ENCODE results near the gene CERK. TPM values are rescaled to one million over a fixed set of nuclear protein-coding genes. Genes with fewer than 3 reads are reported as not detected.
A peak's percentile ranks its signal among the peaks of the same experiment; 100 is the strongest.

Gene CERK
- total and polyA plus RNA-seq, 2 of the 13 experiments (the other 11 are each of a cell fraction or from before 2014, with no cell fraction given): 40.3 to 41.9 TPM

DNA sequence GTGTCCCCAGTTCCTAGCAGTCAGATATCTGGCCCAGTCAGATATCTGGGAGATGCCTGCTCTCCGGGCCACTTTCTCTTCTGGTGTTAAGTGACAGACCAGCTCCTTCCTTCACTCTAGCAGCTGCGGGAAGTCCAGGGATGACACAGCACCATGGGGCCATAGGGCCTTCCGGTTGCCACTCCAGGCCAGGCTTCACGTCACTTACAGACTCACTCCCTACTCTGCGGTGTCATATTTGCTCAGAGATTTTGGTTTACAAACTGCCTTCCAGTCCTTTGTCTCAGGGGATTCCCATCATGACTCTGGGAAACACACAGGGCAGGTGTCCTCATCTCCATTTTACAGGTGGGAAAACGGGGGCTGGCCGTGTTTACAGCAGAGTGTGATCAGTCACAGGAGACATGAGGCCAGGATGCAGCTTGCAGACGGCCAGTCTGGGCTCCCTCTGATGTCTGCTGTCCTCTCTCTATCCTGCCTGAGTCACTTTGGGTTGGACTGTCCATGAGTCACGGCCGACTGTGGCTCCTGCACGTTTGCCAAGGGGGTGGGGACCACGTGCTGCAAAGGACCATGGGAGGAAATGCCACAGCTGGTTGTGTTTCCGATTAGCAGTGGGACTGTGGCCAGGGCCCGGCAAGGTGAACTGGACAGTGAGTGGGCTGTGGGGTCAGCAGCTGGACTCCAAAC, 16.2 kb upstream of the CERK start (continued):
- TF ChIP-seq ZSCAN29 (CRISPR knock-in tag; conservative IDR thresholded peaks at IDR 0.05) (peak; percentile 74; the same call in 1 of the 2 replicates), TMF1 (CRISPR knock-in tag; IDR thresholded peaks at IDR 0.05; ENCODE audit: low read depth) (no peak), CBX1 (IDR thresholded peaks at IDR 0.05; ENCODE audit: low read depth) (no peak), CHD4 (IDR thresholded peaks at IDR 0.05; ENCODE audit: borderline replicate concordance, low read length) (no peak), ZNF790 (CRISPR knock-in tag; IDR thresholded peaks at IDR 0.05; ENCODE audit: borderline replicate concordance) (no peak), MIER3 (CRISPR knock-in tag; IDR thresholded peaks at IDR 0.05; ENCODE audit: borderline replicate concordance) (peak; percentile 56; the same call in 1 of the 2 replicates), ZNF136 (CRISPR knock-in tag; IDR thresholded peaks at IDR 0.05; ENCODE audit: low read depth) (no peak), ZNF614 (CRISPR knock-in tag; IDR thresholded peaks at IDR 0.05; ENCODE audit: borderline replicate concordance) (peak; percentile 69; the same call in 1 of the 2 replicates), ATAD3A (CRISPR knock-in tag; IDR thresholded peaks at IDR 0.05) (no peak), ZNF720 (CRISPR knock-in tag; IDR thresholded peaks at IDR 0.05) (no peak)
- TF ChIP-seq, protein P1, sequence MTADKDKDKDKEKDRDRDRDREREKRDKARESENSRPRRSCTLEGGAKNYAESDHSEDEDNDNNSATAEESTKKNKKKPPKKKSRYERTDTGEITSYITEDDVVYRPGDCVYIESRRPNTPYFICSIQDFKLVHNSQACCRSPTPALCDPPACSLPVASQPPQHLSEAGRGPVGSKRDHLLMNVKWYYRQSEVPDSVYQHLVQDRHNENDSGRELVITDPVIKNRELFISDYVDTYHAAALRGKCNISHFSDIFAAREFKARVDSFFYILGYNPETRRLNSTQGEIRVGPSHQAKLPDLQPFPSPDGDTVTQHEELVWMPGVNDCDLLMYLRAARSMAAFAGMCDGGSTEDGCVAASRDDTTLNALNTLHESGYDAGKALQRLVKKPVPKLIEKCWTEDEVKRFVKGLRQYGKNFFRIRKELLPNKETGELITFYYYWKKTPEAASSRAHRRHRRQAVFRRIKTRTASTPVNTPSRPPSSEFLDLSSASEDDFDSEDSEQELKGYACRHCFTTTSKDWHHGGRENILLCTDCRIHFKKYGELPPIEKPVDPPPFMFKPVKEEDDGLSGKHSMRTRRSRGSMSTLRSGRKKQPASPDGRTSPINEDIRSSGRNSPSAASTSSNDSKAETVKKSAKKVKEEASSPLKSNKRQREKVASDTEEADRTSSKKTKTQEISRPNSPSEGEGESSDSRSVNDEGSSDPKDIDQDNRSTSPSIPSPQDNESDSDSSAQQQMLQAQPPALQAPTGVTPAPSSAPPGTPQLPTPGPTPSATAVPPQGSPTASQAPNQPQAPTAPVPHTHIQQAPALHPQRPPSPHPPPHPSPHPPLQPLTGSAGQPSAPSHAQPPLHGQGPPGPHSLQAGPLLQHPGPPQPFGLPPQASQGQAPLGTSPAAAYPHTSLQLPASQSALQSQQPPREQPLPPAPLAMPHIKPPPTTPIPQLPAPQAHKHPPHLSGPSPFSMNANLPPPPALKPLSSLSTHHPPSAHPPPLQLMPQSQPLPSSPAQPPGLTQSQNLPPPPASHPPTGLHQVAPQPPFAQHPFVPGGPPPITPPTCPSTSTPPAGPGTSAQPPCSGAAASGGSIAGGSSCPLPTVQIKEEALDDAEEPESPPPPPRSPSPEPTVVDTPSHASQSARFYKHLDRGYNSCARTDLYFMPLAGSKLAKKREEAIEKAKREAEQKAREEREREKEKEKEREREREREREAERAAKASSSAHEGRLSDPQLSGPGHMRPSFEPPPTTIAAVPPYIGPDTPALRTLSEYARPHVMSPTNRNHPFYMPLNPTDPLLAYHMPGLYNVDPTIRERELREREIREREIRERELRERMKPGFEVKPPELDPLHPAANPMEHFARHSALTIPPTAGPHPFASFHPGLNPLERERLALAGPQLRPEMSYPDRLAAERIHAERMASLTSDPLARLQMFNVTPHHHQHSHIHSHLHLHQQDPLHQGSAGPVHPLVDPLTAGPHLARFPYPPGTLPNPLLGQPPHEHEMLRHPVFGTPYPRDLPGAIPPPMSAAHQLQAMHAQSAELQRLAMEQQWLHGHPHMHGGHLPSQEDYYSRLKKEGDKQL (CRISPR knock-in tag; IDR thresholded peaks at IDR 0.05; ENCODE audit: low read depth): no peak
- TF ChIP-seq, protein P2, sequence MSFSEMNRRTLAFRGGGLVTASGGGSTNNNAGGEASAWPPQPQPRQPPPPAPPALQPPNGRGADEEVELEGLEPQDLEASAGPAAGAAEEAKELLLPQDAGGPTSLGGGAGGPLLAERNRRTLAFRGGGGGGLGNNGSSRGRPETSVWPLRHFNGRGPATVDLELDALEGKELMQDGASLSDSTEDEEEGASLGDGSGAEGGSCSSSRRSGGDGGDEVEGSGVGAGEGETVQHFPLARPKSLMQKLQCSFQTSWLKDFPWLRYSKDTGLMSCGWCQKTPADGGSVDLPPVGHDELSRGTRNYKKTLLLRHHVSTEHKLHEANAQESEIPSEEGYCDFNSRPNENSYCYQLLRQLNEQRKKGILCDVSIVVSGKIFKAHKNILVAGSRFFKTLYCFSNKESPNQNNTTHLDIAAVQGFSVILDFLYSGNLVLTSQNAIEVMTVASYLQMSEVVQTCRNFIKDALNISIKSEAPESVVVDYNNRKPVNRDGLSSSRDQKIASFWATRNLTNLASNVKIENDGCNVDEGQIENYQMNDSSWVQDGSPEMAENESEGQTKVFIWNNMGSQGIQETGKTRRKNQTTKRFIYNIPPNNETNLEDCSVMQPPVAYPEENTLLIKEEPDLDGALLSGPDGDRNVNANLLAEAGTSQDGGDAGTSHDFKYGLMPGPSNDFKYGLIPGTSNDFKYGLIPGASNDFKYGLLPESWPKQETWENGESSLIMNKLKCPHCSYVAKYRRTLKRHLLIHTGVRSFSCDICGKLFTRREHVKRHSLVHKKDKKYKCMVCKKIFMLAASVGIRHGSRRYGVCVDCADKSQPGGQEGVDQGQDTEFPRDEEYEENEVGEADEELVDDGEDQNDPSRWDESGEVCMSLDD (CRISPR knock-in tag; IDR thresholded peaks at IDR 0.05; ENCODE audit: borderline replicate concordance): no peak
- TF ChIP-seq, protein P3, sequence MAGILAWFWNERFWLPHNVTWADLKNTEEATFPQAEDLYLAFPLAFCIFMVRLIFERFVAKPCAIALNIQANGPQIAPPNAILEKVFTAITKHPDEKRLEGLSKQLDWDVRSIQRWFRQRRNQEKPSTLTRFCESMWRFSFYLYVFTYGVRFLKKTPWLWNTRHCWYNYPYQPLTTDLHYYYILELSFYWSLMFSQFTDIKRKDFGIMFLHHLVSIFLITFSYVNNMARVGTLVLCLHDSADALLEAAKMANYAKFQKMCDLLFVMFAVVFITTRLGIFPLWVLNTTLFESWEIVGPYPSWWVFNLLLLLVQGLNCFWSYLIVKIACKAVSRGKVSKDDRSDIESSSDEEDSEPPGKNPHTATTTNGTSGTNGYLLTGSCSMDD (CRISPR knock-in tag; IDR thresholded peaks at IDR 0.05): no peak
- TF ChIP-seq, protein P4, sequence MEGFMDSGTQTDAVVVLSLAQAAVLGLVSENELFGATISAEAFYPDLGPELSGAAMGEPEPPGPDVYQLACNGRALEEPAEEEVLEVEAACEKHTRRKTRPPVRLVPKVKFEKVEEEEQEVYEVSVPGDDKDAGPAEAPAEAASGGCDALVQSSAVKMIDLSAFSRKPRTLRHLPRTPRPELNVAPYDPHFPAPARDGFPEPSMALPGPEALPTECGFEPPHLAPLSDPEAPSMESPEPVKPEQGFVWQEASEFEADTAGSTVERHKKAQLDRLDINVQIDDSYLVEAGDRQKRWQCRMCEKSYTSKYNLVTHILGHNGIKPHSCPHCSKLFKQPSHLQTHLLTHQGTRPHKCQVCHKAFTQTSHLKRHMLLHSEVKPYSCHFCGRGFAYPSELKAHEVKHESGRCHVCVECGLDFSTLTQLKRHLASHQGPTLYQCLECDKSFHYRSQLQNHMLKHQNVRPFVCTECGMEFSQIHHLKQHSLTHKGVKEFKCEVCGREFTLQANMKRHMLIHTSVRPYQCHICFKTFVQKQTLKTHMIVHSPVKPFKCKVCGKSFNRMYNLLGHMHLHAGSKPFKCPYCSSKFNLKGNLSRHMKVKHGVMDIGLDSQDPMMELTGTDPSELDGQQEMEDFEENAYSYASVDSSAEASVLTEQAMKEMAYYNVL (CRISPR knock-in tag; IDR thresholded peaks at IDR 0.05; ENCODE audit: borderline replicate concordance): no peak
- TF ChIP-seq, protein P5, sequence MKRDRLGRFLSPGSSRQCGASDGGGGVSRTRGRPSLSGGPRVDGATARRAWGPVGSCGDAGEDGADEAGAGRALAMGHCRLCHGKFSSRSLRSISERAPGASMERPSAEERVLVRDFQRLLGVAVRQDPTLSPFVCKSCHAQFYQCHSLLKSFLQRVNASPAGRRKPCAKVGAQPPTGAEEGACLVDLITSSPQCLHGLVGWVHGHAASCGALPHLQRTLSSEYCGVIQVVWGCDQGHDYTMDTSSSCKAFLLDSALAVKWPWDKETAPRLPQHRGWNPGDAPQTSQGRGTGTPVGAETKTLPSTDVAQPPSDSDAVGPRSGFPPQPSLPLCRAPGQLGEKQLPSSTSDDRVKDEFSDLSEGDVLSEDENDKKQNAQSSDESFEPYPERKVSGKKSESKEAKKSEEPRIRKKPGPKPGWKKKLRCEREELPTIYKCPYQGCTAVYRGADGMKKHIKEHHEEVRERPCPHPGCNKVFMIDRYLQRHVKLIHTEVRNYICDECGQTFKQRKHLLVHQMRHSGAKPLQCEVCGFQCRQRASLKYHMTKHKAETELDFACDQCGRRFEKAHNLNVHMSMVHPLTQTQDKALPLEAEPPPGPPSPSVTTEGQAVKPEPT (CRISPR knock-in tag; IDR thresholded peaks at IDR 0.05; ENCODE audit: low read depth): peak; percentile 37; the same call in 1 of the 2 replicates

Measured in HepG2 (cell line).